ENCODE measurements around the gene ZNF529.
A peak's percentile ranks its signal among the peaks of the same experiment; 100 is the strongest.
"Not testable (repeated sequence)": the region's sequence is repeated elsewhere in the genome, so short reads cannot be mapped to it uniquely, and the experiment has no call there.

ZNF529 gene

GRCh38 chr19:36573020-36573894 is at the start of gene ZNF529:
ZNF529 (minus strand) TSS chr19:36573292; CDS start chr19:36572346, 946 bp downstream.
- Histone ChIP-seq H3K27ac (ENCODE audit: low read length) (peak within 1 kb of the TSS; percentile 79), H3K4me3 (ENCODE audit: low read length in 2 of 2) (peak within 1 kb of the TSS; percentile 81 to 100), H3K9ac (ENCODE audit: low read length in 2 of 2) (peak within 1 kb of the TSS; percentile 74 to 93), H3K36me3 (ENCODE audit: control insufficient read depth in 2 of 2, insufficient read depth in 2 of 2, low read length in 2 of 2) (peaks cover 12 to 18% of the 10 kb centered on the region in 2 donors), H3K27me3 (ENCODE audit: control insufficient read depth in 1 of 2, insufficient read depth in 2 of 2, low read length in 2 of 2) (no peaks in the 10 kb centered on the region), H3K9me3 (ENCODE audit: control insufficient read depth in 2 of 2, low read length in 2 of 2) (no peaks in the 10 kb centered on the region), H3K4me1 (ENCODE audit: control insufficient read depth, insufficient read depth, low read length) (peaks cover 13% of the 10 kb centered on the region)

- H3K27ac ChIP-seq (ENCODE audit: low read length) = peak overlapping the region; percentile 67
Observed at GRCh38 chr19:36605877-36606478, 32.9 kb upstream of the ZNF529 start.

GRCh38 chr19:36605101-36605876 is 32.2 kb upstream of the ZNF529 start, which contains the start of gene ZNF382:
ZNF382 (plus strand) TSS chr19:36605313; CDS start chr19:36609915, 4,602 bp downstream.
- Histone ChIP-seq H3K27ac (ENCODE audit: low read length) (peak within 1 kb of the TSS; percentile 67), H3K4me1 (ENCODE audit: control insufficient read depth, insufficient read depth, low read length) (peaks cover 4% of the 10 kb centered on the region), H3K27me3 (ENCODE audit: control insufficient read depth in 1 of 2, insufficient read depth in 2 of 2, low read length in 2 of 2) (no peaks in the 10 kb centered on the region), H3K36me3 (ENCODE audit: control insufficient read depth in 2 of 2, insufficient read depth in 2 of 2, low read length in 2 of 2) (peaks cover 11 to 18% of the 10 kb centered on the region in 2 donors), H3K9me3 (ENCODE audit: control insufficient read depth in 2 of 2, low read length in 2 of 2) (peaks cover 0 to 2% of the 10 kb centered on the region in 2 donors), H3K4me3 (ENCODE audit: low read length in 2 of 2) (peak within 1 kb of the TSS; percentile 77 to 90), H3K9ac (ENCODE audit: low read length in 2 of 2) (peak within 1 kb of the TSS; percentile 87)

More at GRCh38 chr19:36605877-36606478, 32.9 kb upstream of the ZNF529 start:
- H3K9ac ChIP-seq (ENCODE audit: low read length in 2 of 2) = peak overlapping the region; percentile 87
- peaks cover 0 to 2% of the 10 kb centered on the region in 2 donors for H3K9me3 ChIP-seq (ENCODE audit: control insufficient read depth in 2 of 2, low read length in 2 of 2)
- peaks cover 4% of the 10 kb centered on the region for H3K4me1 ChIP-seq (ENCODE audit: control insufficient read depth, insufficient read depth, low read length)
- H3K36me3 ChIP-seq (ENCODE audit: control insufficient read depth in 2 of 2, insufficient read depth in 2 of 2, low read length in 2 of 2) = peaks cover 17 to 18% of the 10 kb centered on the region in 2 donors
- peak overlapping the region; percentile 77 to 90 for H3K4me3 ChIP-seq (ENCODE audit: low read length in 2 of 2)
- no peaks in the 10 kb centered on the region for H3K27me3 ChIP-seq (ENCODE audit: control insufficient read depth in 1 of 2, insufficient read depth in 2 of 2, low read length in 2 of 2)

GRCh38 chr19:36604656-36605100 is 31.6 kb upstream of the ZNF529 start:
- H3K36me3 ChIP-seq (ENCODE audit: control insufficient read depth in 2 of 2, insufficient read depth in 2 of 2, low read length in 2 of 2) = peaks cover 7 to 13% of the 10 kb centered on the region in 2 donors
- peaks cover 4% of the 10 kb centered on the region for H3K4me1 ChIP-seq (ENCODE audit: control insufficient read depth, insufficient read depth, low read length)
- H3K27me3 ChIP-seq (ENCODE audit: control insufficient read depth in 1 of 2, insufficient read depth in 2 of 2, low read length in 2 of 2) = no peaks in the 10 kb centered on the region
- peak overlapping the region; percentile 87 for H3K9ac ChIP-seq (ENCODE audit: low read length in 2 of 2)
- peak overlapping the region; percentile 67 for H3K27ac ChIP-seq (ENCODE audit: low read length)
- peak overlapping the region; percentile 77 to 90 for H3K4me3 ChIP-seq (ENCODE audit: low read length in 2 of 2)
- peaks cover 0 to 2% of the 10 kb centered on the region in 2 donors for H3K9me3 ChIP-seq (ENCODE audit: control insufficient read depth in 2 of 2, low read length in 2 of 2)

GRCh38 chr19:36602681-36603080 is 29.6 kb upstream of the ZNF529 start:
- H3K9ac ChIP-seq (ENCODE audit: low read length in 2 of 2); H3K4me1 ChIP-seq (ENCODE audit: control insufficient read depth, insufficient read depth, low read length); H3K4me3 ChIP-seq (ENCODE audit: low read length in 2 of 2); H3K36me3 ChIP-seq (ENCODE audit: control insufficient read depth in 2 of 2, insufficient read depth in 2 of 2, low read length in 2 of 2); H3K9me3 ChIP-seq (ENCODE audit: control insufficient read depth in 2 of 2, low read length in 2 of 2); H3K27ac ChIP-seq (ENCODE audit: low read length); H3K27me3 ChIP-seq (ENCODE audit: control insufficient read depth in 1 of 2, insufficient read depth in 2 of 2, low read length in 2 of 2): not testable (repeated sequence)

- Histone ChIP-seq H3K36me3 (ENCODE audit: control insufficient read depth in 2 of 2, insufficient read depth in 2 of 2, low read length in 2 of 2) (peaks cover 17 to 31% of the 10 kb centered on the region in 2 donors), H3K9me3 (ENCODE audit: control insufficient read depth in 2 of 2, low read length in 2 of 2) (peaks cover 0 to 6% of the 10 kb centered on the region in 2 donors)
Observed at GRCh38 chr19:36579255-36579654, 6.2 kb upstream of the ZNF529 start.

GRCh38 chr19:36577271-36577996 is 4.3 kb upstream of the ZNF529 start:
- Histone ChIP-seq H3K9me3 (ENCODE audit: control insufficient read depth in 2 of 2, low read length in 2 of 2) (peaks cover 0 to 6% of the 10 kb centered on the region in 2 donors), H3K9ac (ENCODE audit: low read length in 2 of 2) (no peak overlapping the region), H3K4me3 (ENCODE audit: low read length in 2 of 2) (no peak overlapping the region), H3K4me1 (ENCODE audit: control insufficient read depth, insufficient read depth, low read length) (peaks cover 7% of the 10 kb centered on the region), H3K27me3 (ENCODE audit: control insufficient read depth in 1 of 2, insufficient read depth in 2 of 2, low read length in 2 of 2) (no peaks in the 10 kb centered on the region), H3K36me3 (ENCODE audit: control insufficient read depth in 2 of 2, insufficient read depth in 2 of 2, low read length in 2 of 2) (peaks cover 14 to 31% of the 10 kb centered on the region in 2 donors), H3K27ac (ENCODE audit: low read length) (no peak overlapping the region)

More at GRCh38 chr19:36579255-36579654, 6.2 kb upstream of the ZNF529 start:
- Histone ChIP-seq H3K27me3 (ENCODE audit: control insufficient read depth in 1 of 2, insufficient read depth in 2 of 2, low read length in 2 of 2) (no peaks in the 10 kb centered on the region), H3K27ac (ENCODE audit: low read length) (no peak overlapping the region), H3K9ac (ENCODE audit: low read length in 2 of 2) (no peak overlapping the region), H3K4me1 (ENCODE audit: control insufficient read depth, insufficient read depth, low read length) (peaks cover 3% of the 10 kb centered on the region), H3K4me3 (ENCODE audit: low read length in 2 of 2) (no peak overlapping the region)

- Histone ChIP-seq H3K4me3 (ENCODE audit: low read length in 2 of 2) (peak overlapping the region; percentile 81 to 100), H3K9ac (ENCODE audit: low read length in 2 of 2) (no peak overlapping the region), H3K9me3 (ENCODE audit: control insufficient read depth in 2 of 2, low read length in 2 of 2) (no peaks in the 10 kb centered on the region), H3K4me1 (ENCODE audit: control insufficient read depth, insufficient read depth, low read length) (peaks cover 13% of the 10 kb centered on the region), H3K27ac (ENCODE audit: low read length) (no peak overlapping the region), H3K36me3 (ENCODE audit: control insufficient read depth in 2 of 2, insufficient read depth in 2 of 2, low read length in 2 of 2) (peaks cover 13 to 16% of the 10 kb centered on the region in 2 donors), H3K27me3 (ENCODE audit: control insufficient read depth in 1 of 2, insufficient read depth in 2 of 2, low read length in 2 of 2) (no peaks in the 10 kb centered on the region)
Observed at GRCh38 chr19:36574741-36575140, 1.6 kb upstream of the ZNF529 start.

GRCh38 chr19:36573895-36574720 is 1.0 kb upstream of the ZNF529 start:
- Histone ChIP-seq H3K9ac (ENCODE audit: low read length in 2 of 2) (peak overlapping the region; percentile 74 to 93), H3K27me3 (ENCODE audit: control insufficient read depth in 1 of 2, insufficient read depth in 2 of 2, low read length in 2 of 2) (no peaks in the 10 kb centered on the region), H3K36me3 (ENCODE audit: control insufficient read depth in 2 of 2, insufficient read depth in 2 of 2, low read length in 2 of 2) (peaks cover 8 to 15% of the 10 kb centered on the region in 2 donors), H3K4me1 (ENCODE audit: control insufficient read depth, insufficient read depth, low read length) (peaks cover 13% of the 10 kb centered on the region), H3K4me3 (ENCODE audit: low read length in 2 of 2) (peak overlapping the region; percentile 81 to 100), H3K27ac (ENCODE audit: low read length) (peak overlapping the region; percentile 79), H3K9me3 (ENCODE audit: control insufficient read depth in 2 of 2, low read length in 2 of 2) (no peaks in the 10 kb centered on the region)
